HCEC 1CT (cell line): ENCODE measurements around the gene CARD9.

Experiments used
- DNase-seq: peaks from one replicate; pipeline ENCODE4 v3.0.0-alpha.2; 2017

Gene CARD9

GRCh38 chr9:136318111-136318775, 55.2 kb downstream of the CARD9 start:
- no peak for DNase-seq

- DNase-seq = no peak
Measured at GRCh38 chr9:136317695-136318094, 55.8 kb downstream of the CARD9 start.

- DNase-seq = no peak
Measured at GRCh38 chr9:136316896-136317676, 56.4 kb downstream of the CARD9 start.

GRCh38 chr9:136316271-136316751, 57.2 kb downstream of the CARD9 start:
- no peak for DNase-seq

GRCh38 chr9:136314944-136315343, 58.5 kb downstream of the CARD9 start:
- DNase-seq = no peak

GRCh38 chr9:136314056-136314416, 59.4 kb downstream of the CARD9 start:
- DNase-seq = no peak
